ENCODE results near the gene HDAC10. TPM values are rescaled to one million over a fixed set of nuclear protein-coding genes. Genes with fewer than 3 reads are reported as not detected.

HDAC10 gene, protein sequence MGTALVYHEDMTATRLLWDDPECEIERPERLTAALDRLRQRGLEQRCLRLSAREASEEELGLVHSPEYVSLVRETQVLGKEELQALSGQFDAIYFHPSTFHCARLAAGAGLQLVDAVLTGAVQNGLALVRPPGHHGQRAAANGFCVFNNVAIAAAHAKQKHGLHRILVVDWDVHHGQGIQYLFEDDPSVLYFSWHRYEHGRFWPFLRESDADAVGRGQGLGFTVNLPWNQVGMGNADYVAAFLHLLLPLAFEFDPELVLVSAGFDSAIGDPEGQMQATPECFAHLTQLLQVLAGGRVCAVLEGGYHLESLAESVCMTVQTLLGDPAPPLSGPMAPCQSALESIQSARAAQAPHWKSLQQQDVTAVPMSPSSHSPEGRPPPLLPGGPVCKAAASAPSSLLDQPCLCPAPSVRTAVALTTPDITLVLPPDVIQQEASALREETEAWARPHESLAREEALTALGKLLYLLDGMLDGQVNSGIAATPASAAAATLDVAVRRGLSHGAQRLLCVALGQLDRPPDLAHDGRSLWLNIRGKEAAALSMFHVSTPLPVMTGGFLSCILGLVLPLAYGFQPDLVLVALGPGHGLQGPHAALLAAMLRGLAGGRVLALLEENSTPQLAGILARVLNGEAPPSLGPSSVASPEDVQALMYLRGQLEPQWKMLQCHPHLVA
- 5.1 and 18.1 TPM in 2 replicates for total RNA-seq (2014; rRNA removed; shearing (Covaris generic))

DNA sequence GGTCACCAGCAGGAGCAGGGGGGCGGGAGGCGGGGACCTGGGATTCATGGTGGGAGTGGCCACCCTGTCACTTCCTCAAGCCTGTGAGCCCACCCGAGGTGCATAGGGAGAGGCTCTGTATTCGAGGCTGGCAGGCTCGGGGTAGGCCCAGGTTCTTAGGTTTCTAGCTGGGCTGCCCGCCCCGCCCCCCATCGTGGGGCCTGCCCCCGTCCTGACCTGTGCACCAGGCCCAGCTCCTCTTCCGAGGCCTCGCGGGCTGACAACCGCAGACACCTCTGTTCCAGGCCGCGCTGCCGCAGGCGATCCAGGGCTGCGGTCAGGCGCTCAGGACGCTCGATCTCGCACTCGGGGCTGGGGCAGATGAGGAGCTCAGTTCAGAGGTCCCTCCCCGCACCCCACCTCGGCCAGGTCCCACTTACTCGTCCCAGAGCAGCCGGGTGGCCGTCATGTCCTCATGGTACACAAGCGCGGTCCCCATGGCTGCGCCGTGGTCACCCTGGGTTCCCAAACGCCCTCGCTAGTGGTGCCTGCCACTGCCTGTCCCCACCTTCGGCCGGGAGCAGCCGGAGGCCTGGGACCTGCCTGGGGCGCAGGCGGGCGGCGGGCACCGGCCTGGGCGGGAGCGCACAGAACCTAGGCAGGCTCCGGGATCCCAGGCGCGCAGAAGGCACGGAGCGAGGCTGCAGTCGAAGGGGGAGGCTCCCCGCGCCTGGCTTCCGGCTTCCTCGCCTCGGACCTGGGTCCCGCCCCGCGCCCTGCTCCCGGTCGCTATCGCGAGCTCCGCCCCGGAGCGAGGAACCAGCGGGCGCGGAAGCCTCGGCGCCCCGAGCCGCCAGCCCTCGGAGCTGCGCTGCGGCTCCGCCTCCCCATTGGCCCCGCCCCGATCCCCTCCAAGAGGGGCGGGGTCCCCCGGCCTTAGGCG is at the start of gene HDAC10:
Gene HDAC10, minus strand, starts transcription at position 711 of the 922 bp plus-strand sequence. Its CDS starts 233 bp downstream, at position 478.
- DNase-seq (ENCODE audit: low read depth), result peak; percentile 79

DNA sequence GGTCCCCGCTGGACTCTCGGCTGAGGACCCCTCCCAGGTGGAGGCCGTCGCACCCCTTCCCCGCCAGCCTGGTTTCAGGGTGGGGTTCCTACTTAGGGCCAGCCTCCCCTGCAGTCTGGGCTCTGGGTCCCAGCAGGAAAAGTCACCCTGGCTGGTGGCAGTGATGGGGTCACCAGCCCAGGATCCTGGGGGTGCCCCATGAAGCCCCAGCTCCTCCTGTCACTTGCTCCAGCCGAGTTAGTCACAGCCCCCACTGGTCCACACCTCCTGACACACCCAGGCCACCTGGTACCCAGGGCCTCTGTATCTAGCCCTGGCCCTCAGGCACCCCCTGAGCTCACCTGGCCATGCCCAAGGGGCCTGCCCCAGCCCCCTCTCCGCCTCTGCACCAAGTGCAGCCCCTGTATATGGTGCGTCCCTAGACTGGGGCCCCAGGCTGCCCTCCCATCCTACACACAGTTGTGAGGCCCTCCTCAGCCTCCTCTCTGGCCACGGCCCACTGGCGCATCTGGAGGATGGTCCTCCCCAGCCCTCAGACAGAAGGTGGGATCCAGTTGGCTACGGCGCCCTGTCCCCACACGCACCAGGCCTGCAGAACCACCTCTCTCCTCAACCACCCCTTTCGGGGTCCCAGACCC is 49.7 kb upstream of the HDAC10 start:
- DNase-seq (ENCODE audit: low read depth), result no peak

DNA sequence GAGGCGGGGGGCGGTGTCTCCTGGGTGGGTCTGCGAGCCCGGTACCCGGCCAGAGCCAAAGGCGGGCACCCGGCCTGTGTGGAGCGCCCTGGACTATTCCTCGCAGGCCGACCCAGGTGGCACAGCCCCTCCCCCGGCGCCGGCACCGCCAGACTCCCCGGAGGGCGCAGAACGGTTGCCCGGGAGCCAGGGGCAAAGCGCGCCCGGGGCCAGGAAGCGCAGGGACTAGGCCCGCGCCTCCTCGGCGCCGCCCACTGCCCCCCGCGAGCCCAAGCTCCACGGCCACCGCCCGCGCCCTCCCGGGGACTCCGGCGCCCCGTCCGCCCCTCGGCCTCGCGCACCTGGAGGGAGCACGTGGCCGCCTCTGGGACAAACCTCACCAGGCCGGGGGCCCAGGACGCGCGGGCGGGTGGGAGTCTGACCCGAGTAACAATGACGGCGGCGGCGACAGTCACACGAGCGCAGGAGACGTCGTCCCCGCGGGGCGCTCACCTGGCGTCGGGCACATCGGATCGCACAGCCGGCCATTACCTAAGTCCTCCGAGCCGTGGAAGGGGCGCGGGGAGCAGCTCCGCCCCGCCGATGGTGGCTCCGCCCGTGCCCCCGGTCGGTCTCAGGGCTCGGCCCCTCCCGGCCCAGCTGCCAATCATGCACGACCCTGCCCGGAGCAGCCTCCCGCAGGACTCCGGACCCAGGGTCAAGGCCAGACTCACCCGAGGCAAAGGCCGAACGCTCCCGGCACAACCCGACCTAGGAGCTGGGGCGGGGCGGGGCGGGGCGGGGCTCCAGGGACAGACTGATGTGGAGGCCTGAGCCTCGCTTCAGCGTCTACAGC is 48.9 kb upstream of the HDAC10 start:
- no peak for DNase-seq (ENCODE audit: low read depth)

DNA sequence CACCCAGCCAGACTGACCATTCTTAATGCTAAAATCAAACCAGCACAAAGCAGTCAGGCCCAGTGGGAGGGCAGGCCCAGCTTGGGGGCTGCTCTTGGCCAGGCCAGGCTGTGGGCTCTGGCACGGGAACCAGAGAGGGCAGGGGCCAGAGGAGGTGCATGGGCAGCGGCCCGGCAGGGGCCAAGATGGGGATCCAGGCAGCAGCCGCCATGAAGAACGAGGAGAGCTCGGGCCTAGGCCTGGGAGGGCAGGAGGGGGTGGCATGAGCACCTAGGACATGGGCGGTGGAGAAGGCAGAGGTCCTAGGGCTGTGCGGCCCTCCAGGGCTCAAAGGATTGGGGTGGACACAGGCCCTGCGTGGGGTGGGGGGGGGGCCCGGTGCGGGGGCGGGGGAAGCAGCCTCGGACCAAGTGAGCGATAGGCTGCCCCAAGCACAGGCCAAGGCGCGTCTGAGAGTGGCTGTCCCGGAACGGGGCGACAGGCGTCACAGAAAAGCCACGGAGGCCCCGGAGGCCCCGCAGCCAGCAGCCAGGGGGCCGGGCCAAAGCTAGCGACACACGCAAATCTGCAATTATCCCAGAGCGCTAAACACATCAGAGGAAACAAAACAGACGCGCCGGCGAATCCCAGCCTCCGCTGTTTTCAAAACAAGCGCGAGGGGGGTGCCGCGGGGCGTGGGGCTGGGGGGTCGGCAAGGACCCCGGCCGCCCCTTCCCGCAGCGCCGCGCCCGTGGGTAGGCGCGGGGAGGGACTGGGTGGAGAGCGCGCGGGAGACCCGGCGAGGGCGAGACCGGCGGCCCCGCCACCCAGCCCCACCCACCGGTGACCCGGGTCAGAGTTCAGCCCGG is 48.1 kb upstream of the HDAC10 start:
- no peak for DNase-seq (ENCODE audit: low read depth)

DNA sequence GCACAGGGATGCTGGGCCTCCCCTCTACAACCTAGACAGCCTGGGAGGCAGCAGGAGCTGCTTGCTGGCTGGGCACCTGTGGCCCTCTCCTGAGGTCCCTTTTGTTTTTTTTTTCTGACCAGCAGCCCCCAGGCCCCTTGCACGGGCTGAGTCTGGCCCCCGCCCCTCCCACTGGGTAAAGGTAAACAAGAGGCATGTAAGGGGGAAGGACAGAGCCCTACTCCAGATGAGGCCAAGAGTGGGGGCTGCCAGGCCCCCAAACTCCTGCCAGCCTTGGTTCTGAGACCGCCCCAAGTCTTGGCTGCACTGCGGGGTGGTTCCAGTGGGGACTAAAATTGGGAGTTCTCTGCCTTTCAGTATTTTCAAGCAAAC is 47.2 kb upstream of the HDAC10 start:
- DNase-seq (ENCODE audit: low read depth), result no peak

DNA sequence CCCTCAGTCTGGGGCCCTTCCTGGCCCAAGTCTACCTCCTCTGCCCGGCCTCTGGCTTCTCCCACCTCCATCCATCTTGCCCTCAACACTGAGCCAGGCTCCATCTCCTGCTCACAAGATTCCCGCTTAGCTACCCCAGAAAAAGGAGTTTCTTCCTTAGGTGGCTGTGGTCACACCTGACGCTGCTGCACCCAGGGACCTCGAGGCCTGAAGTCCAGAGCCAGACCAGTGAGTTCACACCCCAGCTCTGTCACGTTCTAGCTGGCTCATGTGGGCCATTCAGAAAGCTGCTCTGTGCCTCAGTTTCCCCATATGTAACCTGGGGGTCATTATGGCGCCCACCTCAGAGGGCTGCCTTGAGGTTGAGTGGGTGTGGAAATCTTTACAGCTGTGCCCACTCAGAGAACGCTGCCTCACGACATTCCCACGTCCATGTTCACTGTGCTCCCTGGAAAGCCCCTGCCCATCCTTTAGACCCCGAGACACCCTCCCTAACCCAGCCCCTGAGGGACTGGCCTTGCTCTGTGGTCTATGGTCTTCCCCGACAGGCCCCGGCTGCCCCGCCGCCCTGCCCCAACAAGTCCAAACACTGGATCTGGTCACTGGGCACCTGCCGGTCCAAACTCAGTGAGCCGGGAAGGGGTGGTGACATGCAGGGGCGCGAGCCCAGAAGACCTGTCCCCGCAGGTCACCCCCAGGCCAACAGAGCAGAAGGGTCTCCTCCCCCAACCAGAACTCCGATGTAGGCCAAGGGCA is 46.6 kb upstream of the HDAC10 start:
- no peak for DNase-seq (ENCODE audit: low read depth)

DNA sequence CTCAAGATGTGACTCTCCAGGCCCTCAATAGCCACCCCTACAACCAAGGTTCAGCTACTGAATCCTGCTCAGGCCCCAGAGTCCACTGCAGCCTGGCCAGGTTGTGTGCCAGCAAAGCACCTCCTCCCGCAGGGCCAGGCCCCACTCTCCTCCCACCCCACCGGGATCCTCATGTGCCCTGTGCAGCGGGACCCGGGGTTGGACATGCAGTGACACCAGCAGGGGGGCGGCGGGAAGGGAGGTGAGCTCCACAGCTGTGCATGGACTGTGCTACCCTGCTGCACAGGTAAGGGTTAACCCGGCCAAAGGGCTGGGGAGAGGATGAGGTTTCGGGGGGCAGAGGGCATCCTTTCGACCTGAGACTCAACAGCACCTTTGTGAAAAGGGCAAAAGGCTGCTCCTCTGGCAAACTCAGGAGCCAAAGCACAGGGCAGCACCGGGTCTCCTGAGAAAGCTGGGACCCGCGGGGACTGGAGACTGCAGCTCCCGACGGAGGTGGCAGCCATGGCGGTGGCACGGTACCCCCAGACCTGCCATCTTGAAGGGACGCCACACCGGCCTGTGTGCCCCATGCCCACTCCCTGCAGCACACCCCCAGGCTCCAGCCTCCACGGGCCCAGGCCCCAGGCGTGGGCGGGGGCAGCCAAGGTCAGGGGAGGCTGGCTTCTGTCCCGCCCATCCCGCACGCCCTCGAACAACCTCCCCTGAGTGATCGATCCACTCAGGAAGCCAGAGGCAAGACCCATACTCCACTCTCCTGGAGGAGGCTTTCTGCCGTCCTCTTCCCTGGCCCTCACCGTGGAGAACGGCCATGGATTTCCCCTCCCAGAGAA is 45.8 kb upstream of the HDAC10 start:
- DNase-seq (ENCODE audit: low read depth), result no peak

DNA sequence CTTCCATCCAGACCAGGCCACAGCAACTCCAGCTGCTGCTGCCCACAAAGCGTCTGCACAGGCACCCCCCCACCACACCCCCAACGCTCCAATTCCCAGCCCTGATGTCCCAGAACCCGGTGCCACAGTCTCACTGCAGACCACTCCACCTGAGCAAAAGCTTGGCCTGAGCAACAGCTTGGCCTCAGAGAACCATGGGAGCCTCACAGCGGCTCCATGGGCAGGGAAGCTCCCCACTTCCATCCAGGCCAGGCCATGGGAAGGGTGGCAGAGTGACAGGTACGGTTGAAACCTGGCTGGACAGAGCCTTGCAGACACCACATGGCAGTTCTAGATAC is 43.2 kb upstream of the HDAC10 start:
- DNase-seq (ENCODE audit: low read depth), result no peak

DNA sequence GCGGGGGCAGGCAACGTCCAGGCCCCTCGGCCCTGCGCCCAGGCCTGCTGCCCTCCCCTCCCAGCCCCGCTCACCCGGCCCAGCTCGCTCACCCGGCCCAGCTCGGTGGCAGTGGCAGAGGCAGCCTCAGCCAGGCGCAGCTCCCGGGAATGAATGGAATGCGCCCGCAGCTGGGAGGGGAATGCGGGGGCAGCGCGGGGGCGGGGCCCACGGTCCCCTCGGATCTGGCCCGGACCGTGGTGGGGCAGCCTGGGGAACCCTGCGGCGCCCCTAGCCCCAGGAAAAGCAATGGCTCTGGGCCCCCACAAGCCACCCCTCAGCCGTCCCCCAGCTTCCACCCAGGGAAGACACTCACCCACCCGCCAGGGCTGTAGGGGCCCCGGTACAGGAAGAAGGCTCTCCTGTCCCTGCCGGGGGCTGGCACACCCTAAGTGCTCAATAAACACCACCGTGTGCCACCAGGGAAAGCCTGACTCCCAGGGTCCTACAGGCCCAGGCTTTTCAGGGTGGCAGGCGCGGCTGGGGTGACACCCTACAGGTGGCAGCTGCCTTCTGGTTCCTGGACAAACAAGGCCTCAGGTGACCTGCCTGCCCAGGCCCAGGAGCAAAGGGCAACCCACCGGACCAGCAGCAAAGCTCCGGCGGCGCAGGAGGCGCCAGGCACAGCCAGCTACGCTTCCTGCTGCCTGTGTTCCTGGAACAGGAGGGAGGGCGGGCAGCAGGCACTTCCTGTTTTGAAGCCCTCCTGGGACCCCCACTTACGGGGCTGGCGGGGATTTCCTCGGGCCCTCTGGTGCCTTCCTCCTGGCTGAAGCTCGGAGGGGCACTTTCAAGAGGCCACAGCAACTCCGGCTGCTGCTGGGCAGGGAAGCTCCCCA is 42.6 kb upstream of the HDAC10 start:
- peak; percentile 83 for DNase-seq (ENCODE audit: low read depth)

DNA sequence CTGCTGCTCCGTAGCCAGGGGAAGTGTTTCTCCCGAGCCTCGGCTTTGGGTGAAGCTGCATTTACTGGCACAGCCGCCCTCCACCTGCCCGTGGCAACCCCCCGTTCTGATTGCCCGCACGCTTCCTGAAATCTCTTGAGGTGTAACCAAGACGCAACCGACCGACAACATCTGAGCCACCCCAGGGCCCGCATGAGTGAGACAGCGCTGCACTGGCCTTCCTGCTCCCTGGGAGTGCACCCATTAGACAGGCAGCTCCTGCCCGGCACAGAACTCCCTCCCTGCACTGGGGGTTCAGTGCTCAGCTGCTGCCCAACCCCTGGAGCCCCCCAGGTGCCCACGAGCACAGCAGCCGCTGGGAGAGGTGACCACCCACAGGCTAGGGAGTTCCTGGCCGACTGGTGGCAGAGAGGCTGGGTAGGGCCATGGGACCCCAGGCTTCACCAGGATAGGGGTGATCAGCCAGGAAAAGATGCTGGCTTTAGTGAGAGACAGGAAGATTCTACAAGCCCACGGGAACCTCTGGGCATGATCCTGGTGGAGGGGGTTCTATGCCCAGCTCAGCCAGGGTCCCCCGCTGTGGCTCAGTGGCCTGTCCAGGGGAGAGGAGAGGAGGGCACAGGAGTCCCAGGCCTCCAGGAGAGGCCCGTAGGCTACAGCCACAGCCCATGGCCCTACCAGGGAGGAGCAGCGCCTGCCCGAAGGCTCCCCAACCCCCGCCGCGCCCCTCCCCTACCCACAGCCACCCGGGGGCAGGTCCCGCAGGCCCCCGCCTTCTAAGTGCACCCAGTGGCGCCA is 41.8 kb upstream of the HDAC10 start:
- peak; percentile 38 for DNase-seq (ENCODE audit: low read depth)

DNA sequence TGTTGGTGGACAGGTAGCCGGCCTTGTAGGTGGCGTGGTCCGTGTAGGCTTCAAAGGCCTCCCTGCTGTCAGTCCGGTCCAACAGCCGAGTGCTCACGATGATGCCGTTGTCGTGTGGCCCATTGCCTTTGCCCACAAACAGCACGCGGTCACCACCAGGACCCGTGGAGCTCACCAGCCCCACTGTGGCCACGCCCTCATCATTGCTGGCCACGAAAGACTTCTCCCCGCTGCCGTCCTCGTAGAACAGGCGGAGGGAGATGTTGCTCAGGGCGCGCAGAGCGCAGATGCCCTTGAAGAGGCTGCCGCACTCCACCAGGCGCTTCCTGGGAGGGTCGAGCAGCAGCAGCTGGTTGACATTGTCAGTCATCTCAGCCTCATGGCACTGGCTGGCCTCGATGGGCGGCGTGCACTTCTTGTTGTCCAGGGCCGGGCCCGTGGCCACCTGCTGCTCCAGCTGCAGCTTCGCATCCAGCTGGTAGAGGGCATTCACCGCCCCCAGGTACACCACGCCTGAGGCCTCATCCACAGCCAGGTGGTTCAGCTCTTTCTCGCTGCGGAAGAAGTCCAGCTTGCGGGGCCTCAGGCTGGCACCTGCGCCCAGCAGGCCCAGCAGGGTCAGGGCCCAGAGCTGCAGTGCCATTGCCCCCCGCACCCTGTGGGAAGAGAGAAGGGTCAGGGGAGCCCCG is 39.0 kb upstream of the HDAC10 start:
- DNase-seq (ENCODE audit: low read depth), result no peak

DNA sequence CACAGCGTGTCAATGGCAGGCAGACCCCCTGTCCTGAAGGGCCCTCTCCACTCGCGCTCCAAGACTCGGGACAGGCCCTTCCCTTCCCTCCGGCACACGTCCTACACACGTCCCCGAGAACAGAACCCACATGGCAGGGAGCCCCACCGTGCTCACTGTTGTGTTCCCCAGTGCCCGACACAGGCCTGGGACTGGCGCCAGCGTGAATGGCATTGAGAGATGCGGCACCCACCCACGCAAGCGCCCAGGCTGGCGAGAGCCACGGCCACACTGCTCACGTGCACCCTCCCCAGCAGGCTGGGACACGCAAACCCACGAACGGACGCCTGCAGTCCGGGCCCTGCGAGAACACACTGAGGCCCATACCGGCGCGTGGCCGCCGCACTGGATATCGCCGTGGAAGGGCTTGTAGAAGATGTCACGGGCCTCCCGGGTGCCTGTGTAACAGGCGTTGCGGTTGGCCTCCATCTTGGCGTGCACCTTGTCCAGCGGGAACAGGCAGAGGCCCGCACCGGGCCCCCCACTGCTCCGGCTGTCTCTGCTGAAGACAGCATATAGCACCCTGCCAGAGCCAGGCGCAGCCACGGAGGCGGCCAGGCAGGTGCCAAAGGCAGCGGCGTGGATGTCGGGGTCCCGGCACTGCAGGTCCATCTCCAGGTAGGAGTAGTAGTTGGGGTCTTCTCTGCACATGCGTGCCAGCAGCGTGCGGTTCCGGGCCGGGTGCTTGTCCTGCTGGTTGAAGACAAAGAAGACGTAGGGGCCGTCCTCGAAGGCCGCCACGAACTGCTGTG is 38.3 kb upstream of the HDAC10 start:
- DNase-seq (ENCODE audit: low read depth), result no peak

DNA sequence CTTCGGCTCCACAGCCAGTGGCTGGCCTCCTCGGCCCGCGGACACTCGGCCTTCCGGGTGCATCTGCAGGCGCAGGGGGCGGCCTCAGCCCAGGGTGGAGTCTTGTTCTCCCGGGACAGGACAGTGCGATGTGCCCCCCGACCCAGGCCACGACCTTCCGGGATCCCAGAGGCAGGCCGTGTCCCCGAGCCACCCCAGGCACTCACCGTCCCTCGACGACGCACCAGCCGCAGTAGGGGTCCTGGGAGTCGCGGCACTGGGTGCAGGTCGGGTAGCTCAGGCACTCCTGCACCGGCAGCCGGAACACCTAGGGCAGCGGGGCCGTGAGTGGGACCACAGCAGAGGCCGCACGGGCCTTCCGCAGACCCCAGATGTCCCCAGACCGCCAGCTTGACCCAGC is 36.7 kb upstream of the HDAC10 start:
- no peak for DNase-seq (ENCODE audit: low read depth)

DNA sequence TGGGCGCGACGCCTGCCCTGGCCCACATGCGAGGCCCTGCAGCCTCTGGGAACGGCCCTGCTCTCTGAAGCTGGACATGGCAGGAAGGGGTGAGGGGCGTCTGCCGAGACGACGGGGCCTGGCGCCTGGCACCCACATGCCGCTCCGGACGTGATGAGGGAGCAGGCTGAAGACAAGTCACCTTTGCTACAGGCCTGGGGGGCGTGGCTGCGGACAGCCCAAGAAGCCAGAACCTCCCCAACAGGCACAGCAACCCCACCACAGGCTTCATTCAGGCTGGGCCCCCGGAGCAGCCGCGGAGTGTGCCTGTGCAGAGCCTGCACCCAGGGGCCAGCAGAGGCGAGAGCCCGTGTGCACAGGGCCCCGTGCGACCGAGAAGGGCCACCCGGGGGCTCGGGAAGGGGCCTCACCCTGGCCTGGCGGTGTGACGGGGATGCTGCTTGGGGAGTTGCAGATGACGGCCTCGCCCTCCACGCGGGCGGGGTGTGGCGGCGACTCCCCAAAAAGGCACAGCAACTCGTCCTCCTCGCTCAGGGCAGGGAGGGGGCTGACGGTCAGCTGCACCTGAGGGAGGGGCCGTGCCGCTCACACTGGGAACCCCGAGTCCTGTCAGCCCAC is 35.7 kb upstream of the HDAC10 start:
- DNase-seq (ENCODE audit: low read depth), result no peak

DNA sequence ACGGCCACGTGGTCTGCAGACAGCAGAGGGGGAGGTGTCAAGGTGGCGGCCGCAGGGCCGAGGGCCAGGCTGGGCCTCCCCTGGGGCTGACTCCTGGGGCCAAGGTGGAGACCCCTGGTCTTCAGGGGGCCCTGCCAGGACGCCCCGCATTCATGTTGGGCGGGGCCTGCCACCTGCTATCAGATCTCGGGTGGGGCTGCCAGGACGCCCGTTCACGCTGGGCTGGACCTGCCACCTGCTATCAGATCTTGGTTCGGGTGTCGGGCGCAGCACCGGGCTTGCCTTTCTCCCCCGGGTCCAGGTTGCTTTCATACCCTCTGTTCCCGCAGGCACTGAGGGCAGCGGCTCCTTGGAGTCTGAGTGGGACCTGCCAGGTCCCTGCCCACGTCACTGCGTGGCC is 35.2 kb upstream of the HDAC10 start:
- DNase-seq (ENCODE audit: low read depth), result no peak
